ENCODE results near the gene SRSF5. TPM values are rescaled to one million over a fixed set of nuclear protein-coding genes. Genes with fewer than 3 reads are reported as not detected.

The SRSF5 gene
- total RNA-seq, 1 experiment from 2014 or later: 288 TPM

DNA sequence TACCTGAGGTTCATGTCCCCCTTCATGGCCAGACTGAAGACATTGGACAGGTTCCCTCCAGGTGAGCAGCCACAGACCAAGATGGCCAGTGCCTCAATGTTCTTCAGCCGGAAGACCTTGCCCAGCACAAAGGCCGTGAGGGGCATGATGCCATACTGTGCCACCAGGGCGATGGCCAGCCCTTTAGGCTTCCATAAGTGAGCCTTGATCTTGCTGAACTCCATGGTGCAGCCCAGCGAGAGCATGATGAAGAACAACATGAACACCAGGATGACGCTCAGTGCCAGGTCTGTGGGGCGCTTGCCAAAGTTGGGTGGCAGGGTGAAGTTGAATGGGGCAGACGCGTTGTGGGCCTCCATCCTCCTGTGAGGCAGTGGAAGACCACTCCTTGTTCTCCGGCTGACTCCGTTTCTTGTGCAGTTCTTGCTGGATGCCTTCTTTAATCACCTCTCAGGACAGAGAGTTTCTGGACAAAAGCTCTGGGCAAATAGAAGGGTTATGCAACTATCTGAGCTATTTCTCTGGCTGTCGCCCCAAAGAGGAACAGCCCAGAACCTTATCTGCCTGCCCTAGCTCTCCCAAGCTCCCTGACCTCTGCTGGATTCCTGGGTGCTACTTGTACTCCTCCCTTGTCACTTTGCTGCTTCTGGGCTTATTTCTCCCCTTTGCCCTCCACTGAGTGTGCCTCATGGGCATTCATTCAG, 30.0 kb downstream of the SRSF5 start, which contains the start of gene SLC10A1 (continued):
- TF ChIP-seq PRDM15 (CRISPR knock-in tag; IDR thresholded peaks at IDR 0.05) (no peak), MYBL2 (CRISPR knock-in tag; IDR thresholded peaks at IDR 0.05) (no peak), JAZF1 (CRISPR knock-in tag; IDR thresholded peaks at IDR 0.05) (no peak), SMAD3 (CRISPR knock-in tag; IDR thresholded peaks at IDR 0.05; ENCODE audit: borderline replicate concordance) (no peak), ZNF138 (CRISPR knock-in tag; conservative IDR thresholded peaks at IDR 0.05) (no peak), ZNF423 (CRISPR knock-in tag; IDR thresholded peaks at IDR 0.05) (no peak), ZNF232 (CRISPR knock-in tag; IDR thresholded peaks at IDR 0.05) (no peak), CDX4 (CRISPR knock-in tag; IDR thresholded peaks at IDR 0.05; ENCODE audit: borderline replicate concordance) (no peak), TEAD4 (CRISPR knock-in tag; IDR thresholded peaks at IDR 0.05) (no peak), ELF4 (CRISPR knock-in tag; IDR thresholded peaks at IDR 0.05; ENCODE audit: low read depth) (no peak), FOXJ3 (CRISPR knock-in tag; IDR thresholded peaks at IDR 0.05; ENCODE audit: borderline replicate concordance) (no peak), USF1 (CRISPR knock-in tag; IDR thresholded peaks at IDR 0.05) (no peak)
- TF ChIP-seq, protein P1, sequence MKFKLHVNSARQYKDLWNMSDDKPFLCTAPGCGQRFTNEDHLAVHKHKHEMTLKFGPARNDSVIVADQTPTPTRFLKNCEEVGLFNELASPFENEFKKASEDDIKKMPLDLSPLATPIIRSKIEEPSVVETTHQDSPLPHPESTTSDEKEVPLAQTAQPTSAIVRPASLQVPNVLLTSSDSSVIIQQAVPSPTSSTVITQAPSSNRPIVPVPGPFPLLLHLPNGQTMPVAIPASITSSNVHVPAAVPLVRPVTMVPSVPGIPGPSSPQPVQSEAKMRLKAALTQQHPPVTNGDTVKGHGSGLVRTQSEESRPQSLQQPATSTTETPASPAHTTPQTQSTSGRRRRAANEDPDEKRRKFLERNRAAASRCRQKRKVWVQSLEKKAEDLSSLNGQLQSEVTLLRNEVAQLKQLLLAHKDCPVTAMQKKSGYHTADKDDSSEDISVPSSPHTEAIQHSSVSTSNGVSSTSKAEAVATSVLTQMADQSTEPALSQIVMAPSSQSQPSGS (CRISPR knock-in tag; IDR thresholded peaks at IDR 0.05; ENCODE audit: borderline replicate concordance, low read depth): no peak
- TF ChIP-seq, protein P2, sequence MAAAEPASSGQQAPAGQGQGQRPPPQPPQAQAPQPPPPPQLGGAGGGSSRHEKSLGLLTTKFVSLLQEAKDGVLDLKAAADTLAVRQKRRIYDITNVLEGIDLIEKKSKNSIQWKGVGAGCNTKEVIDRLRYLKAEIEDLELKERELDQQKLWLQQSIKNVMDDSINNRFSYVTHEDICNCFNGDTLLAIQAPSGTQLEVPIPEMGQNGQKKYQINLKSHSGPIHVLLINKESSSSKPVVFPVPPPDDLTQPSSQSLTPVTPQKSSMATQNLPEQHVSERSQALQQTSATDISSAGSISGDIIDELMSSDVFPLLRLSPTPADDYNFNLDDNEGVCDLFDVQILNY (CRISPR knock-in tag; IDR thresholded peaks at IDR 0.05): no peak

- ChIA-PET POLR2A (no interaction called here), CTCF (interaction anchor here (1.1 kb wide), 1 partner anchor 230 kb away, joined by 4 read pairs; no protein-coding TSS in a partner anchor)
- Mint-ChIP-seq H3K36me3 (peaks cover 4% of the 10 kb centered on the region; the same call in 1 of the 2 replicates), H3K4me3 (no peak overlapping the region), H3K27ac (no peak overlapping the region), H3K4me1 (peaks cover 29% of the 10 kb centered on the region), H3K27me3 (ENCODE audit: low read depth) (no peaks in the 10 kb centered on the region), H3K9me3 (peaks cover 24% of the 10 kb centered on the region)
- ATAC-seq (no peak; the same call in 1 of the 2 replicates), DNase-seq (ENCODE audit: low spot score) (no peak)
- TF ChIP-seq ZNF263 (CRISPR knock-in tag; IDR thresholded peaks at IDR 0.05; ENCODE audit: low read depth) (no peak), E2F4 (CRISPR knock-in tag; IDR thresholded peaks at IDR 0.05; ENCODE audit: borderline replicate concordance, low read depth) (no peak), TEAD4 (CRISPR knock-in tag; IDR thresholded peaks at IDR 0.05) (no peak), KAT7 (CRISPR knock-in tag; IDR thresholded peaks at IDR 0.05; ENCODE audit: borderline replicate concordance) (no peak), NR3C1 (CRISPR knock-in tag; conservative IDR thresholded peaks at IDR 0.05; ENCODE audit: low read depth) (no peak), ZNF121 (CRISPR knock-in tag; IDR thresholded peaks at IDR 0.05) (no peak), CDX4 (CRISPR knock-in tag; IDR thresholded peaks at IDR 0.05; ENCODE audit: borderline replicate concordance) (no peak)
- TF ChIP-seq, protein P3, sequence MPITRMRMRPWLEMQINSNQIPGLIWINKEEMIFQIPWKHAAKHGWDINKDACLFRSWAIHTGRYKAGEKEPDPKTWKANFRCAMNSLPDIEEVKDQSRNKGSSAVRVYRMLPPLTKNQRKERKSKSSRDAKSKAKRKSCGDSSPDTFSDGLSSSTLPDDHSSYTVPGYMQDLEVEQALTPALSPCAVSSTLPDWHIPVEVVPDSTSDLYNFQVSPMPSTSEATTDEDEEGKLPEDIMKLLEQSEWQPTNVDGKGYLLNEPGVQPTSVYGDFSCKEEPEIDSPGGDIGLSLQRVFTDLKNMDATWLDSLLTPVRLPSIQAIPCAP (CRISPR knock-in tag; IDR thresholded peaks at IDR 0.05): no peak
- TF ChIP-seq, protein P4, sequence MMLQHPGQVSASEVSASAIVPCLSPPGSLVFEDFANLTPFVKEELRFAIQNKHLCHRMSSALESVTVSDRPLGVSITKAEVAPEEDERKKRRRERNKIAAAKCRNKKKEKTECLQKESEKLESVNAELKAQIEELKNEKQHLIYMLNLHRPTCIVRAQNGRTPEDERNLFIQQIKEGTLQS (CRISPR knock-in tag; conservative IDR thresholded peaks at IDR 0.05): no peak
Measured at GRCh38 chr14:69797573-69798338, 30.8 kb downstream of the SRSF5 start.
